Fibroblast of mammary gland (primary cell): ENCODE measurements around the gene PPP1R15B.
"Not testable (repeated sequence)": the region's sequence is repeated elsewhere in the genome, so short reads cannot be mapped to it uniquely, and the experiment has no call there.

Experiments
- DNase-seq: peaks from one replicate; pipeline ENCODE4 v3.0.0-alpha.2; 2010; ENCODE audit warnings: low read depth
- H3K4me3 ChIP-seq: 2 replicates; pipeline ENCODE4 v1.5.1; 2011; ENCODE audit warnings: low read depth, mild to moderate bottlenecking, low read length, moderate library complexity; ENCODE audit not compliant: control insufficient read depth
- TF ChIP-seq, protein P1 (sequence below): conservative IDR thresholded peaks from 2 replicates; pipeline ENCODE4 v1.5.1; 2011; ENCODE audit warnings: low read depth, low read length, inconsistent platforms; ENCODE audit not compliant: control insufficient read depth, insufficient read depth

The PPP1R15B gene

DNA sequence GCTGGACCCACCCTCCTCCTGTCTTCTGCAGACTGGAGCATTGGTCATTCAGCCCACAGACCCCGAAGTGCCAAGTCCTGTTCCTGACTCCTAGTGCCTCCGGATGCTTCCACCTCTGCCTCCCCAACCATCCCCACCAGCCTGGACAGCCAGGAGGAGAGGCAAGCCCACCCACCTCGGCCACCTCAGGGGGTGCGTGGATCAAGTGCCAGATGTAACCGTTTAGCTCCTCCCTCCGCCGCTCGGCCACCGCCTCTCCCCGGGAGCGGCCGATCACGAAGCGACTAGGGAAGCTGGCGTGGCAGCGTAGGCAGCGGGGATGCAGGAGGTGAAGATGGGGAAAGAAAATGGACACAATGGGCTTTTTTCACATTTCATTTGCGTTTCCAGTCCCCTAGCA lies 18.1 kb upstream of the PPP1R15B start:
- TF ChIP-seq, protein P1, sequence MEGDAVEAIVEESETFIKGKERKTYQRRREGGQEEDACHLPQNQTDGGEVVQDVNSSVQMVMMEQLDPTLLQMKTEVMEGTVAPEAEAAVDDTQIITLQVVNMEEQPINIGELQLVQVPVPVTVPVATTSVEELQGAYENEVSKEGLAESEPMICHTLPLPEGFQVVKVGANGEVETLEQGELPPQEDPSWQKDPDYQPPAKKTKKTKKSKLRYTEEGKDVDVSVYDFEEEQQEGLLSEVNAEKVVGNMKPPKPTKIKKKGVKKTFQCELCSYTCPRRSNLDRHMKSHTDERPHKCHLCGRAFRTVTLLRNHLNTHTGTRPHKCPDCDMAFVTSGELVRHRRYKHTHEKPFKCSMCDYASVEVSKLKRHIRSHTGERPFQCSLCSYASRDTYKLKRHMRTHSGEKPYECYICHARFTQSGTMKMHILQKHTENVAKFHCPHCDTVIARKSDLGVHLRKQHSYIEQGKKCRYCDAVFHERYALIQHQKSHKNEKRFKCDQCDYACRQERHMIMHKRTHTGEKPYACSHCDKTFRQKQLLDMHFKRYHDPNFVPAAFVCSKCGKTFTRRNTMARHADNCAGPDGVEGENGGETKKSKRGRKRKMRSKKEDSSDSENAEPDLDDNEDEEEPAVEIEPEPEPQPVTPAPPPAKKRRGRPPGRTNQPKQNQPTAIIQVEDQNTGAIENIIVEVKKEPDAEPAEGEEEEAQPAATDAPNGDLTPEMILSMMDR: no peak
- no peak for DNase-seq
- no peak overlapping the region for H3K4me3 ChIP-seq

DNA sequence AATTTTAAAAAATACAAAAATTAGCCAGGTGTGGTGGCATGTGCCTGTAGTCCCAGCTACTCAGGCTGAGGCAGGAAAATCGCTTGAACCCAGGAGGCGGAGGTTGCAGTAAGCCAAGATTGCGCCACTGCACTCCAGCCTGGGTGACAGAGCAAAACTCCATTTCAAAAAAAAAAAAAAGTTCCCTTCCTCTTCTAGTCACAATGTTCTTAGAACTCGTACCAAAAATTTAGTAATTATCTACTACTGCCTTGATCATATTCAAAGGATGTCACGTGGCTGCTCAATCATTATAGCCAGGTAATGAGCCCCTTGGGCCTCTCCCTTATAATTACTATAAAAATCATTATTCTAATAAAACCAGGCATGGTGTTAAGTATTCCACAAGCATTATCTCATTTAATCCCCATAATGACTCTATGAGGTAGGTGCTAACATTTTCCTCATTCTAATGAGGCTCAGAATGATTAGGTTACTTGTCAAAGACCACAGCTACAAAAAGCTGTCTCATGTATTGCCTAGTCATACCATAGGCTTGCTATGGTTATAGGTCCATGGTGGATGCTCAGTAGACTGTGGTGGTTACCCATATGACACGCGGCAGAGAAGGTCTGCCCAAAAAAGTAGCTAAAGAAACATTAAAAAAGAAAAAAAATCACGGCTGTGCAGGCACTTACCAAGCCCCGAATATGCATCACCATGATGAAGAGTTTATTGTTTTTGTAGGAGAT lies 15.5 kb upstream of the PPP1R15B start:
- TF ChIP-seq, protein P1: no peak
- DNase-seq: no peak
- H3K4me3 ChIP-seq: no peak overlapping the region

DNA sequence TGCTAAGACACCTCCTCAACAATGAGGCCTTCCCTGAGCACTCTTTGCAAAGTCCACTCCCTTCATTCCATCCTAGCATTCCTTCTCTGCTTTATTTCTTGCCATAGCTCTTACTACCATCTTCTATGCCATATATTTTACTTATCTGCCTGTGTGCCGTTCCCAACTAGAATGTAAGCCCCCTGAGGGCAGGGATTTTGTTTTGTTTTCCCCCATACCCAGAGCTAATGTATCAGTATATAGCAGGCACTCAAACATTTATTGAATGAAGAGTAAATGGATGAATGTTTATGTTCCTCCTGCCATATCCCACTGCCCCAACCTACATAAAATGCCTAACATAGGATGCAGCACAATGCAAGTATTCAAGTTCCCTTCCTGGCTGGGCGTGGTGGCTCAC lies 14.9 kb upstream of the PPP1R15B start:
- H3K4me3 ChIP-seq: no peak overlapping the region
- TF ChIP-seq, protein P1: no peak
- no peak for DNase-seq

DNA sequence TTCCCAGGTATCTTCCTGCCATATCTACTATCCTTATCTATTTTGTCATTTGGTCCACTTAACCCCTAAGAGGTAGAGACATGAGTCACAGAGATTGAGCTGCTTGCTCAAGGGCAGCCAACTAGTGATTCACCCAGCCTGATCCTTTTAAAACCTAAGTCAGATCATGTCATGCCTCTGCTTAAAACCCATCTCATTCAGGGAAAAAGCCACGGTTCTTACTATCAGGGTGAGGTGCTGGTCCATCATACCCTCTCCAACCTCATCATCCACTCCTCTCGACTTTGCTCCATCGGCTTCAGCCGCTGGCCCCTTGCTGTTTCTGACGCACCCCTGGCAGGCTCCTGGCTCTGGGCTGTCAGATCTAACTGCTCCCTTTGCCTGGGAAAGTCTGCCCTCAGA lies 14.4 kb upstream of the PPP1R15B start:
- TF ChIP-seq, protein P1: no peak
- peak; percentile 85 for DNase-seq

DNA sequence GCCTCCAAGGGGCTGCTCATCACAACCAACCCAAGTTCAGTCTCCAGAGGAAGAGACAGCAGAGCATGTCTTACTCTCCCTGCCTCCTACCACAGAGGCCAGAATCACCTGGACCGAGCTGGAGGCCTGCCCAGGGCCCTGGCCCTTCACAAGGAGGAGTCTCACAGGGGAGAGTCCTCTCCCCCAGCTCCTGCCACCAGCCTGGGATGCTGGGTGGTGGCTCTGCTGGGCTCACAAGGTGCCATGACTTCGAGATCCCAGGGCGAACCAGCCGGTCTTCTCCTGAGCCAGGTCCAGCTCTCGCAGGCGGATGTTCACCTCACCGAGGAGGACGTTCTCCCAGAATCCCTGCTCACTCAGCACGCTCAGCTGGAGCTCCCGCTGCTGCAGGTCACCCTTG lies 13.0 kb upstream of the PPP1R15B start:
- DNase-seq: no peak
- TF ChIP-seq, protein P1: no peak
- no peak overlapping the region for H3K4me3 ChIP-seq

More for the DNA sequence above, 14.4 kb upstream of the PPP1R15B start:
- no peak overlapping the region for H3K4me3 ChIP-seq

DNA sequence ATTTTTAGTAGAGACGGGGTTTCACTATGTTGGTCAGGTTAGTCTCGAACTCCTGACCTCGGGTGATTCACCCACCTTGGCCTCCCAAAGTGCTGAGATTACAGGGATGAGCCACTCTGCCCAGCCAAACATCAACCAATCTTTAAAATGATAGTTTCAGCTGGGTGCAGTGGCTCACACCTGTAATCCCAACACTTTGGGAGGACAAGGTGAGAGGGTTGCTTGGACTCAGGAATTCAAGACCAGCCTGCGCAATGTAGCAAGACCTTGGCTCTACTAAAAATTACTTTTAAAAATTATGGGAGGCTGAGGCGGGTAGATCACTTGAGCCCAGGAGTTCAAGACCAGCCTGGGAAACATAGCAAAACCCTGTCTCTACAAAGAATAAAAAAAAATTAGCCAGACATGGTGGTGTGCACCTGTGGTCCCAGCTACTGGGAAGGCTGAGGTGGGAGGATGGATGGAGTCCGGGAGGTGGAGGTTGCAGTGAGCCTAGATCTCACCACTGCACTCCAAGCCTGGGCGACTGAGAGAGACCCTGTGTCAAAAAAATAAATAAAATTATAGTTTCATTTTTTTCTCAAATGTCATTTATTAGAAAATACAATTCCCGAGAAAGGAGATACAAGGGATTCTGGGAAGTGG lies 10.6 kb upstream of the PPP1R15B start:
- H3K4me3 ChIP-seq, DNase-seq: not testable (repeated sequence)

DNA sequence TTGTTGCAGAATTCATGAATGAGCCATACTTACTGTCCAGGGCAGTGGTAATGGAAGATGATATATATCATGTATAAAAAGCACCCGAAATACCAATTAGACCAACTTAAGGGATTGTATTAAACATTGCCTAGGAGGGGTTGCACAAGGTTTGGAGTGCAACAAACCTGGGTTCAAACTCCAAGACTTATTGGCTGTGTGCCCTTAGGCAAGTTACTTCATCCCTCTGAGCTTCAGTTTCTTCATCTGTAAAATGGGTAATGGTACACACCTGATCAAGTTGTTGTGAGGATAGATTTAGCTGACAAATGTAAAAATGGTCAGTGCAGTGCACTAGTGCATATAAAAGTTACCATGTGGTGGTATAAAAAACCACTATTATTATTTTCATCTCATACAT lies 9.8 kb upstream of the PPP1R15B start:
- DNase-seq: no peak
- no peak overlapping the region for H3K4me3 ChIP-seq
- TF ChIP-seq, protein P1: no peak
